CD4-positive, alpha-beta T cell treated with Interleukin-10 for 1 hour (primary cell): ENCODE measurements around the gene DENND2C.
A peak's percentile ranks its signal among the peaks of the same experiment; 100 is the strongest.
"Not testable (repeated sequence)": the region's sequence is repeated elsewhere in the genome, so short reads cannot be mapped to it uniquely, and the experiment has no call there.

Experiments
- DNase-seq: peaks from one replicate; pipeline ENCODE4 v3.0.0-alpha.2; 2020

The DENND2C gene

GRCh38 chr1:114589122-114589521, 80.7 kb downstream of the DENND2C start:
- no peak for DNase-seq

- DNase-seq: no peak
Observed at GRCh38 chr1:114588196-114588689, 81.6 kb downstream of the DENND2C start.

- no peak for DNase-seq
Observed at GRCh38 chr1:114587203-114587991, 82.5 kb downstream of the DENND2C start.

GRCh38 chr1:114586513-114587047, 83.3 kb downstream of the DENND2C start:
- no peak for DNase-seq

- no peak for DNase-seq
Observed at GRCh38 chr1:114585231-114585630, 84.6 kb downstream of the DENND2C start.

GRCh38 chr1:114581335-114582287, 88.2 kb downstream of the DENND2C start, which contains the start of gene BCAS2:
Gene BCAS2, minus strand, starts transcription at chr1:114581615. Its CDS starts 24 bp downstream, at chr1:114581591.
- peak; percentile 97 for DNase-seq

GRCh38 chr1:114574365-114574764, 95.5 kb downstream of the DENND2C start:
- no peak for DNase-seq

- no peak for DNase-seq
Observed at GRCh38 chr1:114564141-114564540, 105.7 kb downstream of the DENND2C start.

GRCh38 chr1:114562978-114563510, 106.8 kb downstream of the DENND2C start:
- not testable (repeated sequence) for DNase-seq

- DNase-seq: no peak
Observed at GRCh38 chr1:114561333-114561732, 108.5 kb downstream of the DENND2C start.

- DNase-seq: no peak
Observed at GRCh38 chr1:114559356-114559755, 110.5 kb downstream of the DENND2C start.

- DNase-seq: peak; percentile 43
Observed at GRCh38 chr1:114558544-114558943, 111.3 kb downstream of the DENND2C start.

GRCh38 chr1:114554577-114554976, 115.3 kb downstream of the DENND2C start:
- no peak for DNase-seq

GRCh38 chr1:114552106-114552639, 117.7 kb downstream of the DENND2C start:
- no peak for DNase-seq

GRCh38 chr1:114551400-114551799, 118.4 kb downstream of the DENND2C start:
- DNase-seq: no peak

GRCh38 chr1:114550336-114550735, 119.5 kb downstream of the DENND2C start:
- DNase-seq: no peak

GRCh38 chr1:114549137-114549536, 120.7 kb downstream of the DENND2C start:
- DNase-seq: no peak

- DNase-seq: no peak
Observed at GRCh38 chr1:114547076-114547475, 122.8 kb downstream of the DENND2C start.

GRCh38 chr1:114545796-114546195, 124.1 kb downstream of the DENND2C start:
- no peak for DNase-seq

- DNase-seq: no peak
Observed at GRCh38 chr1:114545315-114545714, 124.5 kb downstream of the DENND2C start.

GRCh38 chr1:114540821-114541220, 129.0 kb downstream of the DENND2C start:
- no peak for DNase-seq

- DNase-seq: no peak
Observed at GRCh38 chr1:114540272-114540671, 129.6 kb downstream of the DENND2C start.

- no peak for DNase-seq
Observed at GRCh38 chr1:114536043-114536442, 133.8 kb downstream of the DENND2C start.
